ENCODE measurements around the gene PPAT. TPM values are rescaled to one million over a fixed set of nuclear protein-coding genes. Genes with fewer than 3 reads are reported as not detected.

PPAT gene
- total RNA-seq, 1 experiment from 2014 or later = 29.1 TPM

Other genes starting within 250 kb of the PPAT start
- gene AASDH, start 48.1 kb downstream of the PPAT start, total RNA-seq (2014; rRNA removed; shearing (Covaris generic)) = 11.1 and 15.7 TPM in 2 replicates
- 86.4 and 87.2 TPM in 2 replicates for gene PAICS, start 645 bp upstream of the PPAT start, total RNA-seq (2014; rRNA removed; shearing (Covaris generic))
- 57.5 and 61.0 TPM in 2 replicates for gene SRP72, start 32.0 kb upstream of the PPAT start, total RNA-seq (2014; rRNA removed; shearing (Covaris generic))
- not detected in 2 replicates for gene ARL9, start 70.2 kb upstream of the PPAT start, total RNA-seq (2014; rRNA removed; shearing (Covaris generic))
- not detected in 2 replicates for gene HOPX, start 245.7 kb upstream of the PPAT start, total RNA-seq (2014; rRNA removed; shearing (Covaris generic))